DND-41 (cell line): ENCODE data around the gene ANKS1A.

Source experiments
- ATAC-seq: fragments of 200-7000 bp; cut with Tn5 transposase; 3 replicates; pipeline ENCODE4 v1.9.1; 2021; ENCODE audit warnings: low read depth; ENCODE audit not compliant: insufficient read depth
- DNase-seq: peaks from one replicate; pipeline ENCODE4 v3.0.0-alpha.2; 2020
- H2AFZ ChIP-seq: 2 replicates; pipeline ENCODE4 v1.6.0; 2012; ENCODE audit warnings: low read depth, low read length
- H3K27ac ChIP-seq: 2 replicates; pipeline ENCODE4 v1.5.1; 2012; ENCODE audit warnings: low read length, inconsistent platforms
- H3K27me3 ChIP-seq: fragments of 200-600 bp; sonication (generic); 2 replicates; pipeline ENCODE4 v1.6.0; 2012; ENCODE audit warnings: low read length, mild to moderate bottlenecking, inconsistent platforms; ENCODE audit not compliant: insufficient read depth, poor library complexity
- H3K36me3 ChIP-seq: 2 replicates; pipeline ENCODE4 v1.5.1; 2012; ENCODE audit warnings: low read length, inconsistent platforms; ENCODE audit not compliant: insufficient read depth
- H3K4me1 ChIP-seq: 2 replicates; pipeline ENCODE4 v1.5.1; 2012; ENCODE audit warnings: mild to moderate bottlenecking, low read length; ENCODE audit not compliant: insufficient read depth
- H3K4me2 ChIP-seq: 2 replicates; pipeline ENCODE4 v1.6.0; 2012; ENCODE audit warnings: mild to moderate bottlenecking, moderate library complexity, low read length, inconsistent platforms; ENCODE audit not compliant: insufficient read depth
- H3K4me3 ChIP-seq, 2 experiments: fragments of 200-600 bp in 1 of 2; shearing (Covaris generic) in 1 of 2; 2 replicates each; pipeline ENCODE4 v1.5.1; 2012 to 2016; ENCODE audit warnings: inconsistent platforms in 2 of 2, low read length in 2 of 2, mild to moderate bottlenecking in 2 of 2, low read depth in 1 of 2, moderate library complexity in 1 of 2
- H3K79me2 ChIP-seq: 2 replicates; pipeline ENCODE4 v1.6.0; 2012; ENCODE audit warnings: low read length, inconsistent platforms; ENCODE audit not compliant: insufficient read depth
- H3K9ac ChIP-seq: 2 replicates; pipeline ENCODE4 v1.6.0; 2012; ENCODE audit warnings: low read depth, mild to moderate bottlenecking, inconsistent platforms, low read length, moderate library complexity
- H3K9me3 ChIP-seq: 2 replicates; pipeline ENCODE4 v1.5.1; 2012; ENCODE audit warnings: low read length, moderate library complexity, mild to moderate bottlenecking, inconsistent platforms; ENCODE audit not compliant: insufficient read depth, severe bottlenecking
- H4K20me1 ChIP-seq: 2 replicates; pipeline ENCODE4 v1.6.0; 2012; ENCODE audit warnings: low read length; ENCODE audit not compliant: insufficient read depth
- EZH2 ChIP-seq: IDR thresholded peaks from 3 replicates; pipeline ENCODE4 v1.6.1; 2012; ENCODE audit warnings: borderline replicate concordance, low read depth, mild to moderate bottlenecking, moderate library complexity, low read length, inconsistent platforms; ENCODE audit not compliant: severe bottlenecking
- TF ChIP-seq, protein P1 (sequence below): IDR thresholded peaks from 2 replicates; pipeline ENCODE4 v1.5.1; 2012; ENCODE audit warnings: borderline replicate concordance, low read length, moderate library complexity, mild to moderate bottlenecking; ENCODE audit not compliant: poor library complexity, severe bottlenecking; ENCODE audit errors: extremely low read depth

Gene ANKS1A

GRCh38 chr6:35036059-35036827 is 147.2 kb downstream of the ANKS1A start:
- H3K9me3 ChIP-seq = no peaks in the 10 kb centered on the region
- no peak overlapping the region for H2AFZ ChIP-seq
- no peak overlapping the region for H3K9ac ChIP-seq
- TF ChIP-seq, protein P1, sequence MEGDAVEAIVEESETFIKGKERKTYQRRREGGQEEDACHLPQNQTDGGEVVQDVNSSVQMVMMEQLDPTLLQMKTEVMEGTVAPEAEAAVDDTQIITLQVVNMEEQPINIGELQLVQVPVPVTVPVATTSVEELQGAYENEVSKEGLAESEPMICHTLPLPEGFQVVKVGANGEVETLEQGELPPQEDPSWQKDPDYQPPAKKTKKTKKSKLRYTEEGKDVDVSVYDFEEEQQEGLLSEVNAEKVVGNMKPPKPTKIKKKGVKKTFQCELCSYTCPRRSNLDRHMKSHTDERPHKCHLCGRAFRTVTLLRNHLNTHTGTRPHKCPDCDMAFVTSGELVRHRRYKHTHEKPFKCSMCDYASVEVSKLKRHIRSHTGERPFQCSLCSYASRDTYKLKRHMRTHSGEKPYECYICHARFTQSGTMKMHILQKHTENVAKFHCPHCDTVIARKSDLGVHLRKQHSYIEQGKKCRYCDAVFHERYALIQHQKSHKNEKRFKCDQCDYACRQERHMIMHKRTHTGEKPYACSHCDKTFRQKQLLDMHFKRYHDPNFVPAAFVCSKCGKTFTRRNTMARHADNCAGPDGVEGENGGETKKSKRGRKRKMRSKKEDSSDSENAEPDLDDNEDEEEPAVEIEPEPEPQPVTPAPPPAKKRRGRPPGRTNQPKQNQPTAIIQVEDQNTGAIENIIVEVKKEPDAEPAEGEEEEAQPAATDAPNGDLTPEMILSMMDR = no peak
- no peak for TF ChIP-seq EZH2
- no peaks in the 10 kb centered on the region for H3K27me3 ChIP-seq
- H3K4me1 ChIP-seq = no peaks in the 10 kb centered on the region
- no peak overlapping the region for H3K4me3 ChIP-seq
- H4K20me1 ChIP-seq = no peaks in the 10 kb centered on the region
- ATAC-seq = no peak
- H3K79me2 ChIP-seq = no peaks in the 10 kb centered on the region
- H3K36me3 ChIP-seq = 0 out of 2 replicates have a peak, but pooled peaks cover 3% of the 10 kb centered on the region
- H3K27ac ChIP-seq = no peak overlapping the region
- no peak overlapping the region for H3K4me2 ChIP-seq
- no peak for DNase-seq

DNA sequence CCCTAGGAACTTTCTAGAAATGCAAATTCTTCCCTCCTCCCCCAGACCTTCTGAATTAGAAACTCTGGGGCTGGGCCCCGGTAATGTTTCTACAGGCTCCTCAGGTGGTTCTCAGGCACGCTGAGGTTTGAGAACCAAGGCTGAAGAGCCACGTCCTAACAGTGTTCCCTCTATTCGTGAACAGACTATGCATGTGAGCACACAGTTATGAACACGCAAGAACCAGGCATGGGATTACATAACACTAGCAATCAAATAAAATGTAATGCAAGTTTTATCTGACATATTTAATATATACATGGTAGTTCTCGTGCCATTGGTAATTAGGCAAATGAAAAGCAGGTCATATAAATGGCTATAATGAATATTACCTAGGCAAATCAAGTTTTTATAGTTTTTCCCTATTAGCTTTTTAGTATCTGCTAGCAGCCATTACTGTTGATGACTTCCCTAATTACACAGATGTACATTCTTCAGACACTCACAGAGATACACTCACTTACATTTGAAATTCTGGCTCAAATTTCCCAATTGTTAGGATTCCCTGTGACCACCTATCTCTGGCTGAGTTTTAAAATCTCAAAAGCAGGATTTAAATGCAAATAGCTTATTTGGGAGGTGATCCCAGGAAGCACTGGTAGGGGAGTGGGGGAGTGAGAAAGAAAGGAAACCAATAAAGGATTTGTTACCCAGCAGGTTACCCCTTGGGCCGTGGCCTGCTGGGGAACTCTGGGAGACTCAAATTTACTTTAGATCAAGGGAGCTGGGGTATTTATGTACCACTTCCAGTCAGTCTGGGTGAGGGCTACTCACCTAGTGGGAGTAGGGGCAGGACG is 148.0 kb downstream of the ANKS1A start:
- Histone ChIP-seq H3K4me2 (no peak overlapping the region), H3K27ac (no peak overlapping the region), H3K79me2 (no peaks in the 10 kb centered on the region), H3K4me3 (no peak overlapping the region), H3K36me3 (0 out of 2 replicates have a peak, but pooled peaks cover 3% of the 10 kb centered on the region), H3K9ac (no peak overlapping the region), H2AFZ (no peak overlapping the region), H3K27me3 (no peaks in the 10 kb centered on the region), H4K20me1 (no peaks in the 10 kb centered on the region), H3K4me1 (no peaks in the 10 kb centered on the region), H3K9me3 (no peaks in the 10 kb centered on the region)
- ATAC-seq (no peak), DNase-seq (no peak)
- TF ChIP-seq EZH2 = no peak
- TF ChIP-seq, protein P1 = no peak

GRCh38 chr6:35037664-35038038 is 148.6 kb downstream of the ANKS1A start:
- Histone ChIP-seq H3K27ac (no peak overlapping the region), H3K9me3 (no peaks in the 10 kb centered on the region), H3K4me3 (no peak overlapping the region), H3K4me2 (no peak overlapping the region), H3K9ac (no peak overlapping the region), H3K36me3 (peaks cover 7% of the 10 kb centered on the region; the same call in 1 of the 2 replicates), H4K20me1 (no peaks in the 10 kb centered on the region), H2AFZ (no peak overlapping the region), H3K27me3 (no peaks in the 10 kb centered on the region), H3K4me1 (no peaks in the 10 kb centered on the region), H3K79me2 (no peaks in the 10 kb centered on the region)
- no peak for ATAC-seq
- no peak for DNase-seq
- TF ChIP-seq EZH2 = no peak
- TF ChIP-seq, protein P1 = no peak
